ENCODE data around the gene SNTB2. TPM values are rescaled to one million over a fixed set of nuclear protein-coding genes. Genes with fewer than 3 reads are reported as not detected.

SNTB2 gene
- total RNA-seq, 1 donor from 2014 or later: 44.6 TPM

GRCh38 chr16:69273009-69273408, 86.0 kb downstream of the SNTB2 start:
- H3K27ac ChIP-seq: no peak overlapping the region
- H3K4me1 ChIP-seq: peaks cover 12% of the 10 kb centered on the region
- no peak for TF ChIP-seq CTCF (IDR thresholded peaks at IDR 0.05)
- no peaks in the 10 kb centered on the region for H3K27me3 ChIP-seq
- H3K9me3 ChIP-seq: no peaks in the 10 kb centered on the region
- ATAC-seq (no peak), DNase-seq (no peak)
- H3K4me3 ChIP-seq: no peak overlapping the region
- intact Hi-C loops (cut with DNase I): no loop called here
- peaks cover 16% of the 10 kb centered on the region for H3K36me3 ChIP-seq

- peaks cover 16% of the 10 kb centered on the region for H3K36me3 ChIP-seq
- no peak for ATAC-seq
- no peak for DNase-seq
- TF ChIP-seq CTCF (IDR thresholded peaks at IDR 0.05): no peak
- no peak overlapping the region for H3K4me3 ChIP-seq
- intact Hi-C loops (cut with DNase I): no loop called here
- peak overlapping the region; percentile 30 for H3K27ac ChIP-seq
- H3K27me3 ChIP-seq: no peaks in the 10 kb centered on the region
- no peaks in the 10 kb centered on the region for H3K9me3 ChIP-seq
- peaks cover 12% of the 10 kb centered on the region for H3K4me1 ChIP-seq
Observed at GRCh38 chr16:69274699-69275235, 87.8 kb downstream of the SNTB2 start.

- Histone ChIP-seq H3K9me3 (no peaks in the 10 kb centered on the region), H3K36me3 (peaks cover 4% of the 10 kb centered on the region), H3K27me3 (no peaks in the 10 kb centered on the region), H3K4me1 (peaks cover 12% of the 10 kb centered on the region), H3K4me3 (no peak overlapping the region), H3K27ac (peak overlapping the region; percentile 30)
- intact Hi-C loops (cut with DNase I): no loop called here
- TF ChIP-seq CTCF (IDR thresholded peaks at IDR 0.05): no peak
- DNase-seq: no peak
- peak; percentile 58 for ATAC-seq
Observed at GRCh38 chr16:69276148-69277115, 89.5 kb downstream of the SNTB2 start.

- Histone ChIP-seq H3K27ac (no peak overlapping the region), H3K27me3 (no peaks in the 10 kb centered on the region), H3K4me1 (peaks cover 12% of the 10 kb centered on the region), H3K36me3 (peaks cover 4% of the 10 kb centered on the region), H3K4me3 (no peak overlapping the region), H3K9me3 (no peaks in the 10 kb centered on the region)
- ATAC-seq: no peak
- DNase-seq: no peak
- intact Hi-C loops (cut with DNase I): no loop called here
- TF ChIP-seq CTCF (IDR thresholded peaks at IDR 0.05): no peak
Observed at GRCh38 chr16:69277413-69277812, 90.4 kb downstream of the SNTB2 start.

- intact Hi-C loops (cut with DNase I): no loop called here
- H3K4me3 ChIP-seq: no peak overlapping the region
- peaks cover 26% of the 10 kb centered on the region for H3K36me3 ChIP-seq
- H3K27me3 ChIP-seq: no peaks in the 10 kb centered on the region
- no peak overlapping the region for H3K27ac ChIP-seq
- H3K4me1 ChIP-seq: peaks cover 13% of the 10 kb centered on the region
- no peak for TF ChIP-seq CTCF (IDR thresholded peaks at IDR 0.05)
- H3K9me3 ChIP-seq: no peaks in the 10 kb centered on the region
- no peak for ATAC-seq
- DNase-seq: no peak
Observed at GRCh38 chr16:69283851-69284250, 96.9 kb downstream of the SNTB2 start.

All from upper lobe of right lung (tissue), 1 donor.